ENCODE results near the gene AMOTL1. TPM values are rescaled to one million over a fixed set of nuclear protein-coding genes. Genes with fewer than 3 reads are reported as not detected.

Gene AMOTL1
- polyA plus RNA-seq, 1 experiment: 43.7 TPM

DNA sequence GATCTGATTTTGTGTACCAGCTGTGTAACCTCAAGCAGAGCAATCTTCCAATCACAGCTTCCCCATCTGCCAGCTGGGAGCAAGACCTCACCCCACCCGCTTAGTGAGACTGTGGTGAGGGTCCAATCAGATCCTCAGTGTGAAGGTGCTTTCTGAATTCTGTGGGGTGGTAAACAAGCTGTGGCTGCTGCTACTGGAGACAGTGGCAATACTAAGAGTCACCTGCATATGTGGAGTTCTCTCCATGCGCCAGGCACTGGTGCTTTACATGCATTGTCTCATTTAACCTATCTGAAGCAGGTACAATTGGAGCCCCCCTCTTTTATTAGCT is 154.8 kb downstream of the AMOTL1 start:
- POLR2A ChIA-PET: no interaction called here
- no peak for DNase-seq (ENCODE audit: low read depth, low spot score)
- TF ChIP-seq, protein P1, sequence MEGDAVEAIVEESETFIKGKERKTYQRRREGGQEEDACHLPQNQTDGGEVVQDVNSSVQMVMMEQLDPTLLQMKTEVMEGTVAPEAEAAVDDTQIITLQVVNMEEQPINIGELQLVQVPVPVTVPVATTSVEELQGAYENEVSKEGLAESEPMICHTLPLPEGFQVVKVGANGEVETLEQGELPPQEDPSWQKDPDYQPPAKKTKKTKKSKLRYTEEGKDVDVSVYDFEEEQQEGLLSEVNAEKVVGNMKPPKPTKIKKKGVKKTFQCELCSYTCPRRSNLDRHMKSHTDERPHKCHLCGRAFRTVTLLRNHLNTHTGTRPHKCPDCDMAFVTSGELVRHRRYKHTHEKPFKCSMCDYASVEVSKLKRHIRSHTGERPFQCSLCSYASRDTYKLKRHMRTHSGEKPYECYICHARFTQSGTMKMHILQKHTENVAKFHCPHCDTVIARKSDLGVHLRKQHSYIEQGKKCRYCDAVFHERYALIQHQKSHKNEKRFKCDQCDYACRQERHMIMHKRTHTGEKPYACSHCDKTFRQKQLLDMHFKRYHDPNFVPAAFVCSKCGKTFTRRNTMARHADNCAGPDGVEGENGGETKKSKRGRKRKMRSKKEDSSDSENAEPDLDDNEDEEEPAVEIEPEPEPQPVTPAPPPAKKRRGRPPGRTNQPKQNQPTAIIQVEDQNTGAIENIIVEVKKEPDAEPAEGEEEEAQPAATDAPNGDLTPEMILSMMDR (IDR thresholded peaks at IDR 0.05; ENCODE audit: low read depth, low read length): no peak
- Histone ChIP-seq H3K27me3 (ENCODE audit: control insufficient read depth, insufficient read depth, low read length) (no peaks in the 10 kb centered on the region), H3K27ac (ENCODE audit: low read depth, low read length) (no peak overlapping the region), H3K9me3 (ENCODE audit: control insufficient read depth, insufficient read depth, low read length) (no peaks in the 10 kb centered on the region), H3K4me3 (ENCODE audit: low read depth, low read length) (no peak overlapping the region)
- CTCF ChIA-PET: interaction anchor here (1.0 to 2.9 kb wide), 2 partner anchors 25 to 300 kb away, joined by 3 to 10 read pairs; no protein-coding TSS in a partner anchor

DNA sequence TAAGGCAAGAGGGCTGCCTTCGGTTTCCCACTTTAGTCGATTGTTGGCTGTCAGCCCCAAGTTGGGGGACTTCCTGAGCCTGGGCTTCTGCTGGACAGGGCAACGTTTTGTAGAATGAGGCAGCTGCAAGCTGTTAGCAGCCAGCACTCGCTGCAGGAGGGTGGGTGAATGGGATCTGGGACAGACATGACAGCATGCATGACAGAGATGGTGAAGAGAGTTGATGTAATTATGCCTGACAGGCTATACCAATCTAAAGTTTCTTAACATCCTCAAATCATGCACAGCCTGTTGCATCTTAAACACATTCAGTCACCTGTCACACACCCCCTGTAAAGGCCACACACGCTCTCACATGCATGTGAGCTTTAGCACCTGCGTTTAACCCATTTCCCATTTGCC is 156.0 kb downstream of the AMOTL1 start:
- no peaks in the 10 kb centered on the region for H3K9me3 ChIP-seq (ENCODE audit: control insufficient read depth, insufficient read depth, low read length)
- TF ChIP-seq, protein P1 (IDR thresholded peaks at IDR 0.05; ENCODE audit: low read depth, low read length): no peak
- no peak for DNase-seq (ENCODE audit: low read depth, low spot score)
- ChIA-PET CTCF (interaction anchor here (0.7 to 2.9 kb wide), 2 partner anchors 10 to 27 kb away, joined by 3 to 10 read pairs; no protein-coding TSS in a partner anchor), POLR2A (interaction anchor here (0.6 to 1.2 kb wide), 3 partner anchors 11 to 95 kb away, joined by 3 to 4 read pairs (median 3); no protein-coding TSS in a partner anchor)
- H3K4me3 ChIP-seq (ENCODE audit: low read depth, low read length): no peak overlapping the region
- no peaks in the 10 kb centered on the region for H3K27me3 ChIP-seq (ENCODE audit: control insufficient read depth, insufficient read depth, low read length)
- peak overlapping the region; percentile 47 for H3K27ac ChIP-seq (ENCODE audit: low read depth, low read length)

DNA sequence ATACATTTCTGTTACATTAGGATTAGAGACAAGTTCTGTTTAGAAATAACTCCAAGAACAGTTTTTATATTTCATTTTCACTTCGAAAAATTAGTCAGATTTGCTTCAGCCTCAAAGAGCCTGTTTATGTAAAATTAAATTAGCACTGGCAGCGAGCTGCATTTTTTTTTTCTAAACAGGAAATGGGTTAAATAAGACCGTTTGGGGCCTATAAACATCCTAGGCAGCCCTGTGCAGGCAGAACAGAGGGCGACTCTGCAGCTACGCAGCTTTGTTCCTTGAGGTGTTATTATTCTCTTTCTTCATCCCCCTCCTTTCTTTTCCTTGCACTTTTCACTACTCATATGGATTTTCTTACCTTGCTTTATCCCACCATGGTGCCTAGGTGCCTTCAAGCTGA is 156.5 kb downstream of the AMOTL1 start:
- CTCF ChIA-PET: interaction anchor here (0.7 to 2.9 kb wide), 2 partner anchors 9 to 27 kb away, joined by 3 to 10 read pairs; no protein-coding TSS in a partner anchor
- no peaks in the 10 kb centered on the region for H3K27me3 ChIP-seq (ENCODE audit: control insufficient read depth, insufficient read depth, low read length)
- no peak for DNase-seq (ENCODE audit: low read depth, low spot score)
- H3K9me3 ChIP-seq (ENCODE audit: control insufficient read depth, insufficient read depth, low read length): no peaks in the 10 kb centered on the region
- POLR2A ChIA-PET: interaction anchor here (0.6 to 1.2 kb wide), 3 partner anchors 10 to 96 kb away, joined by 3 to 4 read pairs (median 3); no protein-coding TSS in a partner anchor
- TF ChIP-seq, protein P1 (IDR thresholded peaks at IDR 0.05; ENCODE audit: low read depth, low read length): no peak
- no peak overlapping the region for H3K4me3 ChIP-seq (ENCODE audit: low read depth, low read length)
- H3K27ac ChIP-seq (ENCODE audit: low read depth, low read length): peak overlapping the region; percentile 22

DNA sequence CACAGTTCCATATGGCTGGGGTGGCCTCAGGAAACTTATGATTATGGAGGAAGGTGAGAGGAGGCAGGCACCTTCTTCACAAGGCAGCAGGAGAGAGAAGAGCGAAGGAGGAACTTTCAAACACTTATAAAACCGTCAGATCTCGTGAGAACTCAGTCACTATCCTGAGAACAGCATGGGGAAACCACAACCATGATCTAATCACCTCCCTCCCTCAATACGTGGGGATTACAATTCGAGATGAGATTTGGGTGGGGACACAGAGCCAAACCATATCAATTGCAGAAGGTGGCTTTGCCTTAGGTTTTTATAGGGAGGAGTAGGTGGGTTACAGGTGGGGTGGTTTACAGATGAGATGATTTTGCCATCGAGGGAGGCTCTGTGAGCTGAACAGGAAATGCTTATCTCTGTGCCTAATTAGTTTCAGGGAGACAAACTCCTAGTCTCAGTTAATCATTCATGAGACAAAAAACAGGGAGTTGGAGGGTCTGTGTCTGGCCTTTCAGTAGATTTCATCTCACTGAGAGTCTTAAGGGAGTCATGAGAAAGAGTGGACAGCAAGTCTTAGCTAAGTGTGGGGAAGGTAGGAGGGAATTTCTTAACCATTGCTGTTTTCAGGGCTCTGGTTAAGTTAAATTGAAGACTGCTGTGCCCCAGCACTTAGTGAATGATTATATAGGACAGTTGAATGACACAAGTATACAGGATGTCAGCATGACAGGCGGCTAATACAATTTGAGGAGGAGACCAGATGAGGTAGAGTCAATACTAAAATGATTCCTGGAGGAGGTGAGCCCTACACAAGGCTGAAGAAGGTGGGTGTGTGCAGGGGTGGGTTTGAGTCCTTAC is 157.5 kb downstream of the AMOTL1 start:
- POLR2A ChIA-PET: no interaction called here
- peak overlapping the region; percentile 92 for H3K27ac ChIP-seq (ENCODE audit: low read depth, low read length)
- H3K27me3 ChIP-seq (ENCODE audit: control insufficient read depth, insufficient read depth, low read length): no peaks in the 10 kb centered on the region
- DNase-seq (ENCODE audit: low read depth, low spot score): no peak
- TF ChIP-seq, protein P1 (IDR thresholded peaks at IDR 0.05; ENCODE audit: low read depth, low read length): no peak
- no peak overlapping the region for H3K4me3 ChIP-seq (ENCODE audit: low read depth, low read length)
- no peaks in the 10 kb centered on the region for H3K9me3 ChIP-seq (ENCODE audit: control insufficient read depth, insufficient read depth, low read length)
- CTCF ChIA-PET: interaction anchor here (1.0 to 1.1 kb wide), 2 partner anchors 43 to 302 kb away, joined by 4 read pairs; no protein-coding TSS in a partner anchor

DNA sequence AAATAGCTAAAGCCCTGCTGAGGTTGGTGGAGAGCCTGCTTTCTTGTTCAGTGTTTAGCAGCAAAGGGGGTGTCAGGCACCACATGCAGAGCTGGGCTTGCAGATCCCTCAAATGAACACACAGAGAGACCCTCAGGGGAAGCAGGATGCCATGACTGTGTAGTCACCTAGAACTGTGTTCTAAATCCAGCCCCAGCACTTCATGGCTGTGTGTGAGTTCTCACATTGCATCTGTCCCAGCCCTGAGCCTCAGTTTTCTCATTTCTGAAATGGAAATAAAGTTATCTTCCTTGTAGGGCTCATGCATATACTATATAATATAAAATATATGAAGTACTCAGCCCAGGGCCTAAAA is 158.1 kb downstream of the AMOTL1 start:
- TF ChIP-seq, protein P1 (IDR thresholded peaks at IDR 0.05; ENCODE audit: low read depth, low read length): no peak
- POLR2A ChIA-PET: interaction anchor here (1.0 to 1.5 kb wide), 5 partner anchors 15 to 726 kb away, joined by 3 to 5 read pairs (median 4); partner anchors contain the start of genes CWC15 and KDM4D

More for the DNA sequence above, 158.1 kb downstream of the AMOTL1 start:
- Histone ChIP-seq H3K4me3 (ENCODE audit: low read depth, low read length) (no peak overlapping the region), H3K27ac (ENCODE audit: low read depth, low read length) (peak overlapping the region; percentile 92), H3K27me3 (ENCODE audit: control insufficient read depth, insufficient read depth, low read length) (no peaks in the 10 kb centered on the region), H3K9me3 (ENCODE audit: control insufficient read depth, insufficient read depth, low read length) (no peaks in the 10 kb centered on the region)
- CTCF ChIA-PET: interaction anchor here (0.6 to 1.1 kb wide), 3 partner anchors 43 to 1499 kb away, joined by 4 to 6 read pairs (median 4); no protein-coding TSS in a partner anchor
- no peak for DNase-seq (ENCODE audit: low read depth, low spot score)

Data from AG04450 (cell line).